AG04449 (cell line): ENCODE data around the gene IGF2BP2.
"Not testable (repeated sequence)": the region's sequence is repeated elsewhere in the genome, so short reads cannot be mapped to it uniquely, and the experiment has no call there.

Experiments used
- CTCF ChIA-PET: fragments of 350-600 bp; formaldehyde crosslinking; extraction: SDS; loops from one replicate; lab custom pipeline; 2021; ENCODE audit warnings: antibody characterized with exemption; lab: Yijun Ruan, JAX
- POLR2A ChIA-PET: fragments of 400-600, 350-600 bp; formaldehyde crosslinking; extraction: SDS; loops from one replicate; lab custom pipeline; 2020; ENCODE audit warnings: antibody characterized with exemption, inconsistent platforms; lab: Yijun Ruan, JAX
- DNase-seq: peaks from one replicate; pipeline ENCODE4 v3.0.0-alpha.2; 2010; ENCODE audit warnings: low read depth, low spot score
- H3K4me3 ChIP-seq: 2 replicates; pipeline ENCODE4 v1.5.1; 2011; ENCODE audit warnings: low read depth, mild to moderate bottlenecking, control low read depth, low read length
- TF ChIP-seq, protein P1 (sequence below): IDR thresholded peaks from one replicate; pipeline ENCODE4 v1.5.1; 2011; ENCODE audit warnings: mild to moderate bottlenecking, moderate library complexity, low read length, control low read depth, inconsistent platforms; ENCODE audit not compliant: insufficient read depth; ENCODE audit errors: missing control alignments

Gene IGF2BP2

DNA sequence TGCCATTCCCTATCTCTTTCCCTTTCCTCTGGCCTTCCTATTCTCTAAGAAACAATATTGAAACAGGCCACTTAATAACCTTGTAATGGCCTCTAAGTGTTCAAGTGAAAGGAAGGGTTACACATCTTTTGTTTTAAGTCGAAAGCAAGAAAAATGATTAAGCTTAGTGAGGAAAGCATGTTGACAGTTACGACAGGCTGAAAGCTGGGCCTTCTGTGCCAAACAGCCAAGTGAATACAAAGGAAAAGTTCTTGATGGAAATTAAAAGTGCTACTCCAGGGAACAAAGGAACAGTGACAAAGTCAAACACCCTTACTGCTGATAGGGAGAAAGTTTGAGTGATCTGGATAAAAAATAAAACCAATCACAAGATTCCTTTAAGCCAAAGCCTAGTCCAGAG, 184.5 kb downstream of the IGF2BP2 start:
- CTCF ChIA-PET: no interaction called here
- POLR2A ChIA-PET: no interaction called here
- TF ChIP-seq, protein P1, sequence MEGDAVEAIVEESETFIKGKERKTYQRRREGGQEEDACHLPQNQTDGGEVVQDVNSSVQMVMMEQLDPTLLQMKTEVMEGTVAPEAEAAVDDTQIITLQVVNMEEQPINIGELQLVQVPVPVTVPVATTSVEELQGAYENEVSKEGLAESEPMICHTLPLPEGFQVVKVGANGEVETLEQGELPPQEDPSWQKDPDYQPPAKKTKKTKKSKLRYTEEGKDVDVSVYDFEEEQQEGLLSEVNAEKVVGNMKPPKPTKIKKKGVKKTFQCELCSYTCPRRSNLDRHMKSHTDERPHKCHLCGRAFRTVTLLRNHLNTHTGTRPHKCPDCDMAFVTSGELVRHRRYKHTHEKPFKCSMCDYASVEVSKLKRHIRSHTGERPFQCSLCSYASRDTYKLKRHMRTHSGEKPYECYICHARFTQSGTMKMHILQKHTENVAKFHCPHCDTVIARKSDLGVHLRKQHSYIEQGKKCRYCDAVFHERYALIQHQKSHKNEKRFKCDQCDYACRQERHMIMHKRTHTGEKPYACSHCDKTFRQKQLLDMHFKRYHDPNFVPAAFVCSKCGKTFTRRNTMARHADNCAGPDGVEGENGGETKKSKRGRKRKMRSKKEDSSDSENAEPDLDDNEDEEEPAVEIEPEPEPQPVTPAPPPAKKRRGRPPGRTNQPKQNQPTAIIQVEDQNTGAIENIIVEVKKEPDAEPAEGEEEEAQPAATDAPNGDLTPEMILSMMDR: no peak

DNA sequence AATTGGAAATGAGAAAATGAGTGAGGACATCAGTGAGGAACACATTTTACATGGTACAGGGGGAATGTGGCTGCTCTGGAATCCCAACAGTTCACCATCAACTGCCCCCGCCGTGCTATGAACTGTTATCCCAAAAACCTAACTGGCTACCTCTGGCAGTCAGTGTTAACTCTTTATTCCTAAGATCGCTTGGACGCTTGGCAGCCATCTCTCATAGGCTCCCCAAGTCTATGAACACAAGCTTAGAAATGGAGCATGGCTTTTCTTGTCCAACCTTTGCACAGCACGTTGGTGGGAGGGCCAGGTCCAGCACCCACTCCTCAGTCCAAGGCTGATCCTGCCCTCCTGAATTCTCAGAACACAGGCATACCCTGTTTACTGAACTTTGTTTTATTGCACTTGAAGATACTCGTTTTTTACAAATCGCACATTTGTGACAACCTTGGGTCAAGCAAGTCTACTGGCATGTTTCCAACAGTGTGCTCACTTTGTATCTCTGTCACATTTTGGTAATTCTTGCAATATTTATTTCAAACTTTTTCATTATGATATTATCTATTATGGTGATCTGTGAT, 185.1 kb downstream of the IGF2BP2 start:
- ChIA-PET POLR2A (no interaction called here), CTCF (no interaction called here)
- no peak for DNase-seq
- TF ChIP-seq, protein P1: no peak
- H3K4me3 ChIP-seq: no peak overlapping the region

More for the DNA sequence above, 184.5 kb downstream of the IGF2BP2 start:
- H3K4me3 ChIP-seq: no peak overlapping the region
- DNase-seq: no peak

DNA sequence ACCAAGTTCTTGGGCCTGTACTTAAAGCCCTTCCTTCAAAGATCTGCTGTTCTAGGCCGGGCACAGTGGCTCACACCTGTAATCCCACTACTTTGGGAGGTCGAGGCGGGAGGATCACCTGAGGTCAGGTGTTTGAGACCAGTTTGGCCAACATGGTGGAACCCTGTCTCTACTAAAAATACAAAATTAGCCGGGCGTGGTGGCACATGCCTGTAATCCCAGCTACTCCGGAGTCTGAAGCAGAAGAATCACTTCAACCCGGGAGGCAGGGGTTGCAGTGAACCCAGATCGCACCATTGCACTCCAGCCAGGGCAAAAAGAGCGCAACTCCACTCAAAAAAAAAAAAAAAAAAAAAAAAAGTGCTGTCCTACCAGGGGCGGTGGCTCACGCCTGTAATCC, 186.2 kb downstream of the IGF2BP2 start:
- CTCF ChIA-PET: interaction anchor here (1.1 kb wide), 1 partner anchor 15 kb away, joined by 3 read pairs; no protein-coding TSS in a partner anchor
- DNase-seq, POLR2A ChIA-PET, H3K4me3 ChIP-seq: not testable (repeated sequence)

DNA sequence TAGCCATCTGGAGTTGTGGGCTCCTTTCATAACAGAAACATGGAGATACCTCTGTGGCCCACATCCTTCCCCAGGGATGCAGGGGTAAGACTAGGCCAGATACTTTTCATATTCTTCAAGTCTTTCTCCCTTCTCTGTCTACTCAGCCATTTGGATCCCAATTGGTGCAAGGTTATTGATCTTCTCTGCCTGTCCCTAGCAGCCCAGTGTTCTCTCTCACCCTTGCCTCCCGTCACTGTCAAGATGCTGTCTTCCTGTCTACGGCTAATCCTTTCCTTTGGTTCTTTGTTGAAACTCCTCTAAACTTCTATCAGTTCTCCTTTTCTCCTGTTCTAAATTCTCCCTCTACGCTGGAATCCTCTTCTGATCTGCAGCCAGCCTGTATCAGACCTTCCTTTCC, 187.5 kb downstream of the IGF2BP2 start:
- no peak for DNase-seq
- POLR2A ChIA-PET: no interaction called here
- CTCF ChIA-PET: interaction anchor here (0.6 kb wide), 1 partner anchor 11 kb away, joined by 3 read pairs; no protein-coding TSS in a partner anchor
- no peak overlapping the region for H3K4me3 ChIP-seq
- TF ChIP-seq, protein P1: no peak

DNA sequence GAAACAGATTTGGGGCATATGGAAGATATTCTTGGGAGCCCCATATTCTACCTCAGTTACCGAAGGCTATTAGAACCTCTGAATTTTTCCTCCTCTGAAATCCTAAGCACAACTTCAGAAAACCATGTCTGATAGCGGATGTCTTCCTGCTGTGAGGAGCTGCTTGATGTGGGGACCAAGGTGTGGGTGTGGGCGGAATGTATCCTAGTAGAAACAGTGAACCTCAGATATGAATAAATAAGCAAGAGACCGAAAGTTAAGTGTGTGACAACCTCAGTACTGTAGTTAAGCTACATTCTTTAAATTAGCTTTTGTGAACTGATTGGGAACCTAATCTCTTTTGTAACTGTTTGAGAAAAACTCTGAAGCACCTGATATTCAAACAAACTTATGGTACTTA, 191.8 kb downstream of the IGF2BP2 start:
- TF ChIP-seq, protein P1: no peak
- DNase-seq: no peak
- POLR2A ChIA-PET: no interaction called here
- CTCF ChIA-PET: interaction anchor here (0.6 kb wide), 1 partner anchor 13 kb away, joined by 3 read pairs; no protein-coding TSS in a partner anchor
- H3K4me3 ChIP-seq: no peak overlapping the region

DNA sequence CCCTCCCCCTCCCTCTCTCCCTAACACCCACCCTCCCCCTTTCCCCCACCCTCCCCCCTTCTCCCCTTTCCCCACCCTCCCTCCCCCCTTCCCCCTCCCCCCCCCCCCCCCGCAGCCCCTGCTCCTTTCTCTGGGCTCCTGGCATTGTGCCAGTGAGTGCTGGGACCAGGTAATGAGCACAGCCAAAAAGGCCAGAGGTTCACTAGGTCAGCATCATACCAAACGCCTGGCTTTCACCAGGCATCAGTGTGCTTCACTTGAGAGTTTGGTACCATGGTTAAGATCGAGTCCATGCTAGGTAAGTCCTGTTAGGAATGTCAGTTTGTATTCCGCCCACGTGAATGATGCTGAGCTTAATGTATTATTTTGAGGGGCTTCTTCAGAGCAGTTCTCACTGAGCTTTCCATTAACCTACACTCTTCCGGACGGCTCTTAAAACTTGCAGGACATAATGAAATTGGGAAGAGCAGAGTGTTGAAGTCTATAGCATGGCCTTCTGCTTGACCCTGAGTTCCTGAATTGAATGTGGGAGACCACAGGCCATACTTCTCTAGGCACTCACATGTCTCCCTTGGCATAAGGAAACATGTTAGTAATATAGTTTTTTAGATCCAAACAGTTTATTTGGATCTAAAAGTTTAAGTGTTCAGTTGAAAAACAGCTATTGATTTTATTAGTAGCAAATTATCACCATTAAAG, 193.2 kb downstream of the IGF2BP2 start:
- ChIA-PET POLR2A (interaction anchor here (0.7 kb wide), 1 partner anchor 15 kb away, joined by 3 read pairs; no protein-coding TSS in a partner anchor), CTCF (interaction anchor here (0.9 kb wide), 1 partner anchor 29 kb away, joined by 3 read pairs; no protein-coding TSS in a partner anchor)
- TF ChIP-seq, protein P1: no peak
- DNase-seq: no peak
- H3K4me3 ChIP-seq: no peak overlapping the region
